Trophoblast cell (in vitro differentiated cells and primary cell): ENCODE measurements around the gene ANKMY1.

Source experiments
- DNase-seq, 2 donors: peaks; one replicate each; pipeline ENCODE4 v3.0.0-alpha.2; 2016
- H2AFZ ChIP-seq: 2 replicates; pipeline ENCODE4 v1.6.1; 2013; ENCODE audit warnings: low read length, moderate library complexity, mild to moderate bottlenecking; ENCODE audit not compliant: insufficient read depth, poor library complexity
- H2AK5ac ChIP-seq: 2 replicates; pipeline ENCODE4 v1.6.1; 2013; ENCODE audit warnings: mild to moderate bottlenecking, low read length
- H2BK120ac ChIP-seq: 2 replicates; pipeline ENCODE4 v1.6.1; 2013; ENCODE audit warnings: low read length, mild to moderate bottlenecking, moderate library complexity; ENCODE audit not compliant: insufficient read depth, poor library complexity
- H2BK12ac ChIP-seq: 2 replicates; pipeline ENCODE4 v1.6.1; 2013; ENCODE audit warnings: mild to moderate bottlenecking, low read length, moderate library complexity
- H2BK5ac ChIP-seq: 2 replicates; pipeline ENCODE4 v1.6.1; 2013; ENCODE audit warnings: low read length, low read depth, moderate library complexity, mild to moderate bottlenecking; ENCODE audit not compliant: poor library complexity
- H3K14ac ChIP-seq: 2 replicates; pipeline ENCODE4 v1.6.1; 2013; ENCODE audit warnings: mild to moderate bottlenecking, low read length
- H3K18ac ChIP-seq: 2 replicates; pipeline ENCODE4 v1.6.1; 2013; ENCODE audit warnings: mild to moderate bottlenecking, low read length
- H3K23ac ChIP-seq: 2 replicates; pipeline ENCODE4 v1.6.1; 2013; ENCODE audit warnings: low read length
- H3K27ac ChIP-seq: 2 replicates; pipeline ENCODE4 v1.5.1; 2013; ENCODE audit warnings: low read depth, mild to moderate bottlenecking, inconsistent platforms, low read length, moderate library complexity
- H3K27me3 ChIP-seq: 2 replicates; pipeline ENCODE4 v1.6.1; 2013; ENCODE audit warnings: inconsistent platforms, mild to moderate bottlenecking, low read length, moderate library complexity; ENCODE audit not compliant: insufficient read depth
- H3K36me3 ChIP-seq, 2 experiments: 1 replicate in 1 of 2; 2 replicates in 1 of 2; pipeline ENCODE4 v1.6.1; 2013; ENCODE audit warnings: low read length in 2 of 2, mild to moderate bottlenecking in 2 of 2, moderate library complexity in 1 of 2; ENCODE audit not compliant: insufficient read depth in 2 of 2, control insufficient read depth in 1 of 2
- H3K4ac ChIP-seq: 2 replicates; pipeline ENCODE4 v1.6.1; 2013; ENCODE audit warnings: low read depth, mild to moderate bottlenecking, low read length, moderate library complexity
- H3K4me1 ChIP-seq, 2 experiments: 1 replicate in 1 of 2; 2 replicates in 1 of 2; pipeline ENCODE4 v1.6.1; 2013; ENCODE audit warnings: low read length in 2 of 2, mild to moderate bottlenecking in 2 of 2, moderate library complexity in 1 of 2; ENCODE audit not compliant: insufficient read depth in 2 of 2, control insufficient read depth in 1 of 2
- H3K4me2 ChIP-seq: 2 replicates; pipeline ENCODE4 v1.6.1; 2013; ENCODE audit warnings: inconsistent platforms, mild to moderate bottlenecking, low read length, moderate library complexity
- H3K4me3 ChIP-seq: 2 replicates; pipeline ENCODE4 v1.5.1; 2013; ENCODE audit warnings: mild to moderate bottlenecking, low read depth, low read length, inconsistent platforms
- H3K79me1 ChIP-seq: one replicate; pipeline ENCODE4 v1.6.1; 2013; ENCODE audit warnings: low read length
- H3K79me2 ChIP-seq: 2 replicates; pipeline ENCODE4 v1.6.1; 2013; ENCODE audit warnings: low read length, mild to moderate bottlenecking; ENCODE audit not compliant: control insufficient read depth, insufficient read depth, poor library complexity
- H3K9ac ChIP-seq: 2 replicates; pipeline ENCODE4 v1.6.1; 2013; ENCODE audit warnings: mild to moderate bottlenecking, low read length
- H3K9me3 ChIP-seq: 2 replicates; pipeline ENCODE4 v1.6.1; 2013; ENCODE audit warnings: low read depth, mild to moderate bottlenecking, control low read depth, inconsistent platforms, low read length; ENCODE audit not compliant: insufficient read depth
- H4K12ac ChIP-seq: 2 replicates; pipeline ENCODE4 v1.6.1; 2013; ENCODE audit warnings: low read depth, mild to moderate bottlenecking, low read length, moderate library complexity
- H4K8ac ChIP-seq: 2 replicates; pipeline ENCODE4 v1.6.1; 2013; ENCODE audit warnings: low read depth, mild to moderate bottlenecking, low read length, moderate library complexity
- H4K91ac ChIP-seq: one replicate; pipeline ENCODE4 v1.6.1; 2013; ENCODE audit warnings: low read depth, mild to moderate bottlenecking, low read length, moderate library complexity
- WGBS: extraction: QIAGEN DNeasy Blood & Tissue Kit; methylation state at CpG from one replicate; pipeline ENCODE4 v1.1.7; 2013; ENCODE audit warnings: missing lambda C conversion rate; ENCODE audit not compliant: insufficient read length, insufficient coverage; ENCODE audit errors: extremely low coverage; 5-methylcytosine and 5-hydroxymethylcytosine counted together

The ANKMY1 gene

GRCh38 chr2:240502430-240503121 is 55.2 kb downstream of the ANKMY1 start:
- Histone ChIP-seq H2BK5ac (no peak overlapping the region), H3K14ac (no peak overlapping the region), H2AK5ac (no peak overlapping the region), H4K8ac (no peak overlapping the region), H2BK12ac (no peak overlapping the region), H3K18ac (no peak overlapping the region), H3K79me2 (no peaks in the 10 kb centered on the region), H3K4me2 (no peak overlapping the region), H3K36me3 (no peaks in the 10 kb centered on the region), H3K4me3 (no peak overlapping the region), H2BK120ac (no peak overlapping the region), H3K4ac (no peak overlapping the region), H3K27me3 (no peaks in the 10 kb centered on the region), H4K91ac (no peak overlapping the region), H3K27ac (no peak overlapping the region), H3K9ac (no peak overlapping the region), H4K12ac (no peak overlapping the region), H3K23ac (no peak overlapping the region), H2AFZ (no peak overlapping the region), H3K79me1 (no peaks in the 10 kb centered on the region), H3K9me3 (peaks cover 7% of the 10 kb centered on the region), H3K4me1 (no peaks in the 10 kb centered on the region)
- no CpG with 5 or more reads among the region's 14 CpGs for WGBS
- no peak for DNase-seq

DNA sequence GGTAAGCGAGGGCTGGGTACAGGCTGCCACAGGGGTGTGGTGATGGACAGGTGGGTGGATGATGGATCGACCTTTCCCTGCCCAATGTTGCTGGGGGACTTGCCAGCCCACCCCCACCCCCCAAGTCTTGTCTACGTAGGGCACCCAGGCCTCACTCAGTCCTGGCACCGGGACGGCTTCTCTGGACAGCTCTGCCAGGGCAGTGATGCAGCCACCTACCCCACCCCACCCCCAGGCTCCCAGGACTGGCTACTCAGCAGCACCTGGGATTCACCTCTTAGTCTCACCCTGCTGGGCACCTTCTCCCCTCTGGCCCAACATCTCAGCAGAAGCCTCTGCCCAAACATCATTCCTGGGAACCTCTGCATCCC is 55.7 kb downstream of the ANKMY1 start:
- no peak overlapping the region for H2BK5ac ChIP-seq
- no peaks in the 10 kb centered on the region for H3K79me1 ChIP-seq
- no peak overlapping the region for H2BK120ac ChIP-seq
- H3K27me3 ChIP-seq = no peaks in the 10 kb centered on the region
- no peak overlapping the region for H3K14ac ChIP-seq
- no peak overlapping the region for H2BK12ac ChIP-seq
- H3K4me3 ChIP-seq = no peak overlapping the region
- no peak overlapping the region for H3K4me2 ChIP-seq
- no peak overlapping the region for H3K18ac ChIP-seq
- H3K36me3 ChIP-seq = no peaks in the 10 kb centered on the region
- no peak overlapping the region for H3K4ac ChIP-seq
- H4K12ac ChIP-seq = no peak overlapping the region
- H2AK5ac ChIP-seq = no peak overlapping the region
- H3K27ac ChIP-seq = no peak overlapping the region
- no peaks in the 10 kb centered on the region for H3K4me1 ChIP-seq
- H3K79me2 ChIP-seq = no peaks in the 10 kb centered on the region
- H3K23ac ChIP-seq = no peak overlapping the region
- H2AFZ ChIP-seq = no peak overlapping the region
- DNase-seq = no peak
- no peak overlapping the region for H4K91ac ChIP-seq
- H3K9ac ChIP-seq = no peak overlapping the region
- no peak overlapping the region for H4K8ac ChIP-seq
- peaks cover 7% of the 10 kb centered on the region for H3K9me3 ChIP-seq
- no CpG with 5 or more reads among the region's 5 CpGs for WGBS

GRCh38 chr2:240501531-240501991 is 56.2 kb downstream of the ANKMY1 start:
- Histone ChIP-seq H3K36me3 (no peaks in the 10 kb centered on the region), H3K9ac (no peak overlapping the region), H3K27me3 (no peaks in the 10 kb centered on the region), H3K27ac (no peak overlapping the region), H4K91ac (no peak overlapping the region), H3K23ac (no peak overlapping the region), H3K4me1 (no peaks in the 10 kb centered on the region), H3K4ac (no peak overlapping the region), H3K79me2 (no peaks in the 10 kb centered on the region), H2AK5ac (no peak overlapping the region), H2AFZ (no peak overlapping the region), H2BK120ac (no peak overlapping the region), H4K12ac (no peak overlapping the region), H4K8ac (no peak overlapping the region), H3K18ac (no peak overlapping the region), H2BK5ac (no peak overlapping the region), H3K79me1 (no peaks in the 10 kb centered on the region), H3K4me3 (peak overlapping the region; percentile 16), H3K14ac (no peak overlapping the region), H3K9me3 (peaks cover 7% of the 10 kb centered on the region), H2BK12ac (no peak overlapping the region), H3K4me2 (no peak overlapping the region)
- no peak for DNase-seq
- no CpG with 5 or more reads among the region's 13 CpGs for WGBS

GRCh38 chr2:240500561-240501423 is 57.0 kb downstream of the ANKMY1 start:
- no peak overlapping the region for H3K9ac ChIP-seq
- H2AFZ ChIP-seq = no peak overlapping the region
- H3K79me2 ChIP-seq = no peaks in the 10 kb centered on the region
- H3K27ac ChIP-seq = no peak overlapping the region
- H3K4me2 ChIP-seq = no peak overlapping the region
- no peak overlapping the region for H2BK120ac ChIP-seq
- no CpG with 5 or more reads among the region's 24 CpGs for WGBS
- H3K9me3 ChIP-seq = peaks cover 7% of the 10 kb centered on the region
- H3K4me3 ChIP-seq = no peak overlapping the region
- no peak overlapping the region for H4K12ac ChIP-seq
- no peak overlapping the region for H3K18ac ChIP-seq
- no peaks in the 10 kb centered on the region for H3K79me1 ChIP-seq
- H2BK12ac ChIP-seq = no peak overlapping the region
- no peak overlapping the region for H3K23ac ChIP-seq
- no peaks in the 10 kb centered on the region for H3K4me1 ChIP-seq
- no peak overlapping the region for H3K4ac ChIP-seq
- no peak overlapping the region for H4K91ac ChIP-seq
- no peak overlapping the region for H4K8ac ChIP-seq
- H3K14ac ChIP-seq = no peak overlapping the region
- H2AK5ac ChIP-seq = no peak overlapping the region
- H3K27me3 ChIP-seq = no peaks in the 10 kb centered on the region
- H3K36me3 ChIP-seq = no peaks in the 10 kb centered on the region
- peak; percentile 14 to 43 for DNase-seq
- H2BK5ac ChIP-seq = no peak overlapping the region
